Spleen (tissue), 11 donors: ENCODE measurements around the gene CSRP1. TPM values are rescaled to one million over a fixed set of nuclear protein-coding genes. Genes with fewer than 3 reads are reported as not detected.
"Not testable (repeated sequence)": the region's sequence is repeated elsewhere in the genome, so short reads cannot be mapped to it uniquely, and the experiment has no call there.

Experiments
- DNase-seq: peaks from one replicate; pipeline ENCODE4 v3.0.0-alpha.2; 2020
- H3K27ac ChIP-seq, 8 donors: fragments of 200-600 bp; sonication (generic) in 7 of 8; 1 replicate in 4 of 8; 2 replicates in 4 of 8; pipeline versions ENCODE4 v1.5.0 to v1.8.0; 2016 to 2021; ENCODE audit warnings: inconsistent platforms in 4 of 8, mild to moderate bottlenecking in 4 of 8, moderate library complexity in 1 of 8
- H3K27me3 ChIP-seq, 7 donors: fragments of 200-600 bp; sonication (generic) in 6 of 7; replicated peaks in 1 of 7; 1 replicate in 4 of 7; 2 replicates in 3 of 7; pipeline versions ENCODE4 v1.5.0 to v1.8.0; 2016 to 2021; ENCODE audit warnings: inconsistent platforms in 3 of 7, mild to moderate bottlenecking in 1 of 7
- H3K36me3 ChIP-seq, 6 donors: fragments of 200-600 bp; sonication (generic) in 5 of 6; 1 replicate in 4 of 6; 2 replicates in 2 of 6; pipeline versions ENCODE4 v1.5.0 to v1.8.0; 2016 to 2021; ENCODE audit warnings: inconsistent platforms in 2 of 6
- H3K4me1 ChIP-seq, 6 donors: fragments of 200-600 bp; sonication (generic) in 5 of 6; 1 replicate in 3 of 6; 2 replicates in 3 of 6; pipeline versions ENCODE4 v1.5.0 to v1.8.0; 2016 to 2021; ENCODE audit warnings: inconsistent platforms in 3 of 6
- H3K4me3 ChIP-seq, 8 donors: fragments of 200-600 bp; sonication (generic) in 7 of 8; 1 replicate in 4 of 8; 2 replicates in 4 of 8; pipeline versions ENCODE4 v1.5.0 to v1.8.0; 2016 to 2021; ENCODE audit warnings: inconsistent platforms in 4 of 8, mild to moderate bottlenecking in 4 of 8, moderate library complexity in 2 of 8
- H3K9me3 ChIP-seq, 8 donors: fragments of 200-600 bp; sonication (generic) in 7 of 8; 1 replicate in 4 of 8; 2 replicates in 4 of 8; pipeline versions ENCODE4 v1.5.0 to v1.8.0; 2016 to 2021; ENCODE audit warnings: inconsistent platforms in 4 of 8
- CTCF ChIP-seq, 11 experiments: fragments of 200-600 bp in 7 of 11; fragments of 450-650 bp in 4 of 11; sonication (generic) in 4 of 11; IDR thresholded peaks in 8 of 11; conservative IDR thresholded peaks in 3 of 11; 1 replicate in 7 of 11; 2 replicates in 4 of 11; pipeline versions ENCODE4 v1.4.0 to v1.8.0; 2016 to 2021; ENCODE audit warnings: antibody characterized with exemption in 11 of 11, inconsistent platforms in 4 of 11, mild to moderate bottlenecking in 1 of 11
- POLR2A ChIP-seq, 3 donors: fragments of 450-650 bp; IDR thresholded peaks; one replicate each; pipeline ENCODE4 v1.5.1; 2017; ENCODE audit warnings: antibody characterized with exemption in 3 of 3, mild to moderate bottlenecking in 1 of 3
- POLR2AphosphoS5 ChIP-seq, 3 donors: sonication (generic); formaldehyde crosslinking; IDR thresholded peaks; one replicate each; pipeline ENCODE4 v1.5.1; 2017; ENCODE audit warnings: antibody characterized with exemption in 3 of 3
- WGBS, 5 donors: extraction: QIAGEN DNeasy Blood & Tissue Kit in 3 of 5; methylation state at CpG; one replicate each; pipeline versions ENCODE4 v1.1.5 to v1.1.7; 2013 to 2018; 5-methylcytosine and 5-hydroxymethylcytosine counted together
- intact Hi-C: fragments of 100-400 bp; cut with DNase I; formaldehyde crosslinking; loops from one replicate; pipeline ENCODE4 v1.15.0; 2023; ENCODE audit warnings: low total_unique reads
- polyA plus RNA-seq, 3 donors: library from polyadenylated mRNA; stranded (reverse); fragments of 200-250 nt; gene quantifications; one replicate each; pipeline ENCODE4 v1.2.1, GENCODE V29; 2013
- total RNA-seq, 7 donors: library from RNA; depleted of rRNA in 3 of 7; stranded (reverse); fragments of >200 nt in 3 of 7; fragmentation: NEBNext Ultra II Directional in 4 of 7; extraction: Animal tissue kit (Norgen Biotek cat#: 25700) in 4 of 7; gene quantifications; one replicate each; pipeline versions ENCODE4 v1.1.0 to v1.2.1, GENCODE V29; 2016 to 2021
- donor health status: healthy with polysubstance abuse.
- donor health status: DM: no; HTN: no; CAD: no; lungs with moderate emphysema.
- donor health status: DM: no; HTN: no; CAD: no.
- donor health status: Bipolar disorder and iron deficiency.
- donor health status: healthy.
- donor health status: DM: no; HTN: no; CAD: no.
- donor health status: DM: yes; HTN: yes; CAD: no.

Gene CSRP1
- total and polyA plus RNA-seq, 10 donors: 67.1 to 360 (median 182) TPM

DNA sequence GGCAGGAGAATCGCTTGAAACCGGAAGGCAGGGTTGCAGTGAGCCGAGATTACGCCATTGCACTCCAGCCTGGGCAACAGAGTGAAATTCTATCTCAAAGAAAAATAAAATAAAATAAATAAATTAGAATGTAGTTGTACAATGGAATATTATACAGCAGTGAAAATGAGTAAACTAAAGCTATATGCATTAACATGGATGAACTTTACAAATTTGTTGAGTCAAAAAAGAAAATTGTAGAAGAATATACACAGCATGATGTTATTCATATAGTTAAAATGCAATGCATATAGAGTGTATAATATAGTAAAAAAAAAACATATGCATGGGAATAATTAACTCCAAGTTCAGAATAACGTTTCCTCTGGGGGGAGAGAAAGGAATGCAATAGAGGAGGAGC lies 21.0 kb upstream of the CSRP1 start:
- DNase-seq: no peak
- Histone ChIP-seq H3K9me3 (peaks cover 0 to 24% (median 1%) of the 10 kb centered on the region in 8 donors), H3K4me3 (no peak overlapping the region), H3K36me3 (peaks cover 0 to 12% (median 0%) of the 10 kb centered on the region in 6 donors), H3K27me3 (no peaks in the 10 kb centered on the region), H3K27ac (no peak overlapping the region), H3K4me1 (peaks cover 0 to 20% (median 7%) of the 10 kb centered on the region in 6 donors)
- 89 to 97% (median 95%) methylated on average over 5 of the region's 5 CpGs for WGBS, 5 donors
- intact Hi-C loops: no loop called here
- TF ChIP-seq POLR2AphosphoS5 (IDR thresholded peaks at IDR 0.05): no peak
- no peak for TF ChIP-seq POLR2A (IDR thresholded peaks at IDR 0.05)
- TF ChIP-seq CTCF (IDR thresholded peaks at IDR 0.05 in 8 of 11, conservative IDR thresholded peaks at IDR 0.05 in 3 of 11): no peak

- Histone ChIP-seq H3K27me3 (no peaks in the 10 kb centered on the region), H3K4me3 (no peak overlapping the region), H3K36me3 (peaks cover 0 to 14% (median 0%) of the 10 kb centered on the region in 6 donors), H3K4me1 (no peaks in the 10 kb centered on the region), H3K9me3 (peaks cover 0 to 24% (median 1%) of the 10 kb centered on the region in 8 donors), H3K27ac (no peak overlapping the region)
- WGBS, 5 donors: 59 to 86% (median 75%) methylated on average over 1 of the region's 1 CpG
- no peak for DNase-seq
- TF ChIP-seq CTCF (IDR thresholded peaks at IDR 0.05 in 8 of 11, conservative IDR thresholded peaks at IDR 0.05 in 3 of 11): no peak
- TF ChIP-seq POLR2AphosphoS5 (IDR thresholded peaks at IDR 0.05): no peak
- TF ChIP-seq POLR2A (IDR thresholded peaks at IDR 0.05): no peak
- intact Hi-C loops: no loop called here
These were observed 18.4 kb upstream of the CSRP1 start for GRCh38 chr1:201525193-201525778.

DNA sequence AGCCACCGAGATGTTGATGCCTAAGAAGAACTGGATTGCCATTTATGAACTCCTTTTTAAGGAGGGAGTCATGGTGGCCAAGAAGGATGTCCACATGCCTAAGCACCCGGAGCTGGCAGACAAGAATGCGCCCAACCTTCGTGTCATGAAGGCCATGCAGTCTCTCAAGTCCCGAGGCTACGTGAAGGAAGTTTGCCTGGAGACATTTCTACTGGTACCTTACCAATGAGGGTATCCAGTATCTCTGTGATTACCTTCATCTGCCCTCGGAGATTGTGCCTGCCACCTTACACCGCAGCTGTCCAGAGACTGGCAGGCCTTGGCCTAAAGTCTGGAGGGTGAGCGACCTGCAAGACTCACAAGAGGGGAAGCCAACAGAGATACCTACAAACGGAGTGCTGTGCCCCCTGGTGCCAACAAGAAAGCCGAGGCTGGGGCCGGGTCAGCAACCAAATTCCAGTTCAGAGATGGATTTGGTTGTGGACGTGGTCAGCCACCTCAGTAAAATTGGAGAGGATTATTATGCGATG lies 13.2 kb upstream of the CSRP1 start:
- H3K4me3 ChIP-seq, H3K4me1 ChIP-seq, H3K27me3 ChIP-seq, intact Hi-C loops, DNase-seq, H3K27ac ChIP-seq: not testable (repeated sequence)
- 76 to 94% (median 86%) methylated on average over 13 to 14 of the region's 14 CpGs for WGBS, 5 donors
- Histone ChIP-seq H3K36me3 (peaks cover 0 to 14% (median 0%) of the 10 kb centered on the region in 6 donors), H3K9me3 (peaks cover 0 to 19% (median 1%) of the 10 kb centered on the region in 8 donors)

GRCh38 chr1:201518071-201518470 lies 11.1 kb upstream of the CSRP1 start:
- no peaks in the 10 kb centered on the region for H3K27me3 ChIP-seq
- TF ChIP-seq POLR2AphosphoS5 (IDR thresholded peaks at IDR 0.05) (no peak), POLR2A (IDR thresholded peaks at IDR 0.05) (no peak), CTCF (IDR thresholded peaks at IDR 0.05 in 8 of 11, conservative IDR thresholded peaks at IDR 0.05 in 3 of 11) (no peak)
- intact Hi-C loops: loop anchor here (10.0 kb wide), 1 partner anchor 73 kb away; no protein-coding TSS in a partner anchor
- peaks cover 0 to 2% (median under 1%) of the 10 kb centered on the region in 6 donors for H3K4me1 ChIP-seq
- no peak for DNase-seq
- peaks cover 0 to 13% (median 0%) of the 10 kb centered on the region in 6 donors for H3K36me3 ChIP-seq
- WGBS, 5 donors: 73 to 92% (median 89%) methylated on average over 5 of the region's 5 CpGs
- no peak overlapping the region for H3K27ac ChIP-seq
- no peak overlapping the region for H3K4me3 ChIP-seq
- peaks cover 0 to 5% (median 0%) of the 10 kb centered on the region in 8 donors for H3K9me3 ChIP-seq
